Adrenal gland (tissue), 12 donors: ENCODE results near the gene SEMA4G. TPM values are rescaled to one million over a fixed set of nuclear protein-coding genes. Genes with fewer than 3 reads are reported as not detected.

Source experiments
- DNase-seq, 7 donors: peaks; one replicate each; pipeline ENCODE4 v3.0.0-alpha.2; 2019 to 2020
- H3K27ac ChIP-seq, 5 donors: fragments of 200-600 bp; sonication (generic) in 4 of 5; 1 replicate in 3 of 5; 2 replicates in 2 of 5; pipeline versions ENCODE4 v1.5.1 to v1.8.0; 2016 to 2020; ENCODE audit warnings: mild to moderate bottlenecking in 1 of 5
- H3K27me3 ChIP-seq: fragments of 200-600 bp; 2 replicates; pipeline ENCODE4 v1.8.0; 2021
- H3K36me3 ChIP-seq, 2 donors: fragments of 200-600 bp; replicated peaks in 1 of 2; 1 replicate in 1 of 2; 2 replicates in 1 of 2; pipeline versions ENCODE4 v1.5.1 to v1.8.0; 2018 to 2022
- H3K4me1 ChIP-seq, 2 donors: fragments of 200-600 bp; replicated peaks in 1 of 2; 1 replicate in 1 of 2; 2 replicates in 1 of 2; pipeline versions ENCODE4 v1.5.1 to v1.8.0; 2018 to 2021
- H3K4me3 ChIP-seq, 4 donors: fragments of 200-600 bp; sonication (generic) in 3 of 4; one replicate each; pipeline ENCODE4 v1.5.1; 2016 to 2018
- H3K9me3 ChIP-seq, 3 donors: fragments of 200-600 bp; sonication (generic) in 1 of 3; replicated peaks in 1 of 3; 1 replicate in 2 of 3; 2 replicates in 1 of 3; pipeline versions ENCODE4 v1.5.1 to v1.8.0; 2016 to 2021
- CTCF ChIP-seq, 6 experiments: fragments of 450-650 bp in 4 of 6; fragments of 200-600 bp in 2 of 6; sonication (generic) in 1 of 6; IDR thresholded peaks; 1 replicate in 5 of 6; 2 replicates in 1 of 6; pipeline versions ENCODE4 v1.5.1 to v1.8.0; 2016 to 2021; ENCODE audit warnings: antibody characterized with exemption in 6 of 6, mild to moderate bottlenecking in 2 of 6, moderate library complexity in 1 of 6
- POLR2A ChIP-seq, 2 donors: fragments of 450-650 bp; IDR thresholded peaks; one replicate each; pipeline ENCODE4 v1.6.1; 2017; ENCODE audit warnings: antibody characterized with exemption in 2 of 2, mild to moderate bottlenecking in 2 of 2, moderate library complexity in 1 of 2
- WGBS, 4 donors: extraction: QIAGEN DNeasy Blood & Tissue Kit in 2 of 4; methylation state at CpG; one replicate each; pipeline versions ENCODE4 v1.1.5 to v1.1.7; 2013 to 2017; 5-methylcytosine and 5-hydroxymethylcytosine counted together
- intact Hi-C, 2 donors: fragments of 100-400 bp; cut with DNase I; formaldehyde crosslinking; loops; one replicate each; pipeline versions ENCODE4 v1.14.1 to v1.15.0; 2022 to 2023
- polyA plus RNA-seq, 3 donors: library from polyadenylated mRNA; stranded (reverse); fragments of 200-250 nt in 2 of 3; fragments of 350-450 nt in 1 of 3; fragmentation: Illumina TruSeq in 1 of 3; extraction: RNeasy Lipid Tissue Mini Kit (QIAGEN cat#74804) in 1 of 3; gene quantifications; one replicate each; pipeline ENCODE4 v1.2.3, GENCODE V29; 2013 to 2014
- total RNA-seq, 9 donors: library from RNA; depleted of rRNA in 4 of 9; stranded (reverse); fragments of >200 nt in 4 of 9; fragments of 120-200 nt in 1 of 9; fragmentation: NEBNext Ultra II Directional in 1 of 9; extraction: Animal tissue kit (Norgen Biotek cat#: 25700) in 1 of 9; gene quantifications; one replicate each; pipeline versions ENCODE4 v1.1.0 to v1.2.4, GENCODE V29; 2013 to 2023
- donor health status: healthy with polysubstance abuse.
- donor health status: Bipolar disorder and iron deficiency.
- donor health status: DM: yes; HTN: yes; CAD: no.
- donor health status: DM: no; HTN: no; CAD: no.
- donor health status: DM: no; HTN: no; CAD: no.
- donor health status: DM: yes; HTN: yes; CAD: no.

SEMA4G gene
- total and polyA plus RNA-seq, 12 donors = 6.0 to 21.5 (median 14.0) TPM

- Histone ChIP-seq H3K4me1 (peaks cover 24 to 39% of the 10 kb centered on the region in 2 donors), H3K9me3 (no peaks in the 10 kb centered on the region), H3K4me3 (peak within 1 kb of the TSS in 3 of 4 donors; percentile 53 to 86 (median 84)), H3K27ac (peak within 1 kb of the TSS; percentile 97 to 100 (median 100)), H3K27me3 (no peaks in the 10 kb centered on the region), H3K36me3 (peaks cover 0 to 23% of the 10 kb centered on the region in 2 donors)
- no peak for TF ChIP-seq CTCF (IDR thresholded peaks at IDR 0.05)
- no peak for TF ChIP-seq POLR2A (IDR thresholded peaks at IDR 0.05)
- DNase-seq = no peak
- intact Hi-C loops = no loop called here
- WGBS, 4 donors = 1% methylated on average over 20 to 44 of the region's 44 CpGs; no CpG with 5 or more reads in 1 of the 4 donors
These were observed 30.4 kb downstream of the SEMA4G start, which contains the start of gene LZTS2 for GRCh38 chr10:100999742-101000126. Gene LZTS2, plus strand, starts transcription at chr10:100999808. Its CDS starts 2,731 bp downstream, at chr10:101002539.

GRCh38 chr10:101000127-101000914 lies 31.0 kb downstream of the SEMA4G start:
- peaks cover 0 to 29% of the 10 kb centered on the region in 2 donors for H3K36me3 ChIP-seq
- peak overlapping the region in 3 of 4 donors; percentile 7 to 86 (median 74) for H3K4me3 ChIP-seq
- intact Hi-C loops = no loop called here
- TF ChIP-seq CTCF (IDR thresholded peaks at IDR 0.05) = no peak
- no peaks in the 10 kb centered on the region for H3K9me3 ChIP-seq
- H3K27me3 ChIP-seq = no peaks in the 10 kb centered on the region
- DNase-seq = peak in 5 of 7 donors; percentile 40 to 60 (median 52)
- peaks cover 24 to 39% of the 10 kb centered on the region in 2 donors for H3K4me1 ChIP-seq
- H3K27ac ChIP-seq = peak overlapping the region; percentile 92 to 100 (median 100)
- 3 to 11% (median 5%) methylated on average over 12 to 19 of the region's 19 CpGs for WGBS, 4 donors

- Histone ChIP-seq H3K36me3 (peaks cover 0 to 37% of the 10 kb centered on the region in 2 donors), H3K27ac (peak overlapping the region; percentile 92 to 100 (median 100)), H3K9me3 (no peaks in the 10 kb centered on the region), H3K27me3 (no peaks in the 10 kb centered on the region), H3K4me3 (peak overlapping the region in 2 of 4 donors; percentile 74 to 86), H3K4me1 (peaks cover 24 to 39% of the 10 kb centered on the region in 2 donors)
- TF ChIP-seq POLR2A (IDR thresholded peaks at IDR 0.05) (peak; percentile 82 to 98), CTCF (IDR thresholded peaks at IDR 0.05) (no peak)
- peak; percentile 91 to 98 (median 97) for DNase-seq
- intact Hi-C loops = no loop called here
- 10 to 22% (median 15%) methylated on average over 12 of the region's 12 CpGs for WGBS, 4 donors
These were observed 31.8 kb downstream of the SEMA4G start for GRCh38 chr10:101000915-101001658.

DNA sequence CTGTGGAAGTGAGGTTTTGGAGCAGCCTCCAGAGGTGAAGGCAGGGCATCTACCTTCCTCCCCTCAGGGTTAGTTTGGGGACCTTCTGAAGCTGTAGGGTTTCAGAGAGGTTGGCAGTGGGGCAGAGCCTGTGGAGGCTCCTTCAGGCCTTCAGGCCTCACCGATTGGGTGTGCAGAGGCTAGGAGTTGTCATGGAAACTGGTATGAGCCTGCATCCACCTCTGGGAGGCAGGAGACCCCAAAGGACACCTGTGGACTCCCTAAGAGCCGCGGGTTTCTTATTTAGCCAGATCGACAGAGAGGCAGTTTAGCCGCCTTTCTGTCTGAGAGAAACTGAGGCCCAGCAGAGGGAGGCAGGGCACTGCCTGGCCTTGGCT lies 32.3 kb downstream of the SEMA4G start:
- TF ChIP-seq POLR2A (IDR thresholded peaks at IDR 0.05) (no peak), CTCF (IDR thresholded peaks at IDR 0.05) (no peak)
- no peak for DNase-seq
- Histone ChIP-seq H3K4me3 (peak overlapping the region in 1 of 4 donors; percentile 86), H3K9me3 (no peaks in the 10 kb centered on the region), H3K27ac (peak overlapping the region; percentile 69 to 100 (median 100)), H3K4me1 (peaks cover 24 to 36% of the 10 kb centered on the region in 2 donors), H3K27me3 (no peaks in the 10 kb centered on the region), H3K36me3 (peaks cover 0 to 42% of the 10 kb centered on the region in 2 donors)
- intact Hi-C loops = no loop called here
- 48 to 60% (median 48%) methylated on average over 4 to 5 of the region's 5 CpGs; no CpG with 5 or more reads in 1 of the 4 donors for WGBS, 4 donors
